Measurements from ENCODE around the gene CCDC70. TPM values are rescaled to one million over a fixed set of nuclear protein-coding genes. Genes with fewer than 3 reads are reported as not detected.

Gene CCDC70
- total RNA-seq, 1 donor from 2014 or later: not detected

- Histone ChIP-seq H3K79me2 (ENCODE audit: insufficient read depth, low read length) (no peaks in the 10 kb centered on the region), H4K20me1 (ENCODE audit: insufficient read depth, low read length) (no peaks in the 10 kb centered on the region), H3K27me3 (ENCODE audit: insufficient read depth, low read length) (peaks cover 17% of the 10 kb centered on the region), H3K4me2 (ENCODE audit: low read length) (no peak overlapping the region), H3K36me3 (ENCODE audit: insufficient read depth, low read length) (no peaks in the 10 kb centered on the region), H3K9me3 (ENCODE audit: insufficient read depth, low read depth, low read length) (no peaks in the 10 kb centered on the region), H3K9ac (ENCODE audit: low read length) (no peak overlapping the region), H3K4me1 (ENCODE audit: insufficient read depth, low read length) (peaks cover 11% of the 10 kb centered on the region), H3K27ac (ENCODE audit: low read depth, low read length) (no peak overlapping the region), H3K4me3 (ENCODE audit: insufficient read depth, low read depth, low read length) (no peak overlapping the region), H2AFZ (ENCODE audit: low read depth, low read length) (no peak overlapping the region)
- Mint-ChIP-seq H3K27me3 (ENCODE audit: low read depth, unreplicated experiment) (peaks cover under 1% of the 10 kb centered on the region), H3K27ac (ENCODE audit: unreplicated experiment) (no peak overlapping the region), H3K4me1 (ENCODE audit: low read depth, unreplicated experiment) (peaks cover 9% of the 10 kb centered on the region), H3K4me3 (ENCODE audit: unreplicated experiment) (no peak overlapping the region), H3K9me3 (ENCODE audit: unreplicated experiment) (no peaks in the 10 kb centered on the region), H3K36me3 (ENCODE audit: low read depth, unreplicated experiment) (no peaks in the 10 kb centered on the region)
- FAIRE-seq (no peak), DNase-seq (ENCODE audit: low read depth) (no peak)
- no peak for TF ChIP-seq EZH2 (IDR thresholded peaks at IDR 0.05; ENCODE audit: insufficient read depth, low read length)
- TF ChIP-seq CTCF (IDR thresholded peaks at IDR 0.05; ENCODE audit: insufficient read depth, low read depth, low read length): no peak
Measured at GRCh38 chr13:51839711-51840540, 21.8 kb upstream of the CCDC70 start.

- DNase-seq (ENCODE audit: low read depth) (no peak), FAIRE-seq (no peak)
- H3K9ac ChIP-seq (ENCODE audit: low read length): no peak overlapping the region
- no peak overlapping the region for H2AFZ ChIP-seq (ENCODE audit: low read depth, low read length)
- no peaks in the 10 kb centered on the region for H3K27me3 Mint-ChIP-seq (ENCODE audit: low read depth, unreplicated experiment)
- H3K36me3 ChIP-seq (ENCODE audit: insufficient read depth, low read length): no peaks in the 10 kb centered on the region
- H4K20me1 ChIP-seq (ENCODE audit: insufficient read depth, low read length): no peaks in the 10 kb centered on the region
- H3K4me2 ChIP-seq (ENCODE audit: low read length): no peak overlapping the region
- H3K4me1 Mint-ChIP-seq (ENCODE audit: low read depth, unreplicated experiment): peaks cover 14% of the 10 kb centered on the region
- TF ChIP-seq EZH2 (IDR thresholded peaks at IDR 0.05; ENCODE audit: insufficient read depth, low read length) (no peak), CTCF (IDR thresholded peaks at IDR 0.05; ENCODE audit: insufficient read depth, low read depth, low read length) (no peak)
- no peaks in the 10 kb centered on the region for H3K9me3 Mint-ChIP-seq (ENCODE audit: unreplicated experiment)
- H3K4me1 ChIP-seq (ENCODE audit: insufficient read depth, low read length): peaks cover 16% of the 10 kb centered on the region
- H3K79me2 ChIP-seq (ENCODE audit: insufficient read depth, low read length): no peaks in the 10 kb centered on the region
- H3K36me3 Mint-ChIP-seq (ENCODE audit: low read depth, unreplicated experiment): no peaks in the 10 kb centered on the region
- H3K9me3 ChIP-seq (ENCODE audit: insufficient read depth, low read depth, low read length): no peaks in the 10 kb centered on the region
- H3K27ac Mint-ChIP-seq (ENCODE audit: unreplicated experiment): no peak overlapping the region
- no peak overlapping the region for H3K4me3 ChIP-seq (ENCODE audit: insufficient read depth, low read depth, low read length)
- H3K27me3 ChIP-seq (ENCODE audit: insufficient read depth, low read length): peaks cover 17% of the 10 kb centered on the region
- no peak overlapping the region for H3K4me3 Mint-ChIP-seq (ENCODE audit: unreplicated experiment)
- H3K27ac ChIP-seq (ENCODE audit: low read depth, low read length): no peak overlapping the region
Measured at GRCh38 chr13:51840917-51841316, 20.9 kb upstream of the CCDC70 start.

DNA sequence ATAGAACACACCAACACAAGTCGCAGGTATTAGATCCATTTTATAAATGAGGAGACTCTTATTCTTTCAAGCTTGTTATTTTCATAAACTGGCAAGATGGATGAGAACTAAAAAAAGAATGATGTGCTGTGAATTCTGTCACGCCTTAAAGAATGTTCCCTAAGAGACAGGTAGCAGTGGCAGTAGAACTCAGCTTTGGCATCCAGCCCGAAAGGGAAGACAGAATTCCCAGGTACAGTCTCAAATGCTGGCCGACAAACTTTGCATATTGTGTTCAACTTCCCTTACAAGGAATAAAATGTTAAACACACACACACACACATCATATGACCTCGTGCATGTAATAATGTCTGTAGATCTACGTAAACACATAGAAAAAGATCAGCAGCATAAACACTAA, 20.0 kb upstream of the CCDC70 start:
- Mint-ChIP-seq H3K27me3 (ENCODE audit: low read depth, unreplicated experiment) (no peaks in the 10 kb centered on the region), H3K4me1 (ENCODE audit: low read depth, unreplicated experiment) (peaks cover 14% of the 10 kb centered on the region), H3K27ac (ENCODE audit: unreplicated experiment) (no peak overlapping the region), H3K4me3 (ENCODE audit: unreplicated experiment) (no peak overlapping the region), H3K36me3 (ENCODE audit: low read depth, unreplicated experiment) (no peaks in the 10 kb centered on the region), H3K9me3 (ENCODE audit: unreplicated experiment) (no peaks in the 10 kb centered on the region)
- H3K27me3 ChIP-seq (ENCODE audit: insufficient read depth, low read length): peaks cover 17% of the 10 kb centered on the region
- H3K9ac ChIP-seq (ENCODE audit: low read length): no peak overlapping the region
- no peak overlapping the region for H3K4me3 ChIP-seq (ENCODE audit: insufficient read depth, low read depth, low read length)
- H3K36me3 ChIP-seq (ENCODE audit: insufficient read depth, low read length): no peaks in the 10 kb centered on the region
- peaks cover 16% of the 10 kb centered on the region for H3K4me1 ChIP-seq (ENCODE audit: insufficient read depth, low read length)
- DNase-seq (ENCODE audit: low read depth) (no peak), FAIRE-seq (no peak)
- H3K4me2 ChIP-seq (ENCODE audit: low read length): no peak overlapping the region
- H4K20me1 ChIP-seq (ENCODE audit: insufficient read depth, low read length): no peaks in the 10 kb centered on the region
- H3K9me3 ChIP-seq (ENCODE audit: insufficient read depth, low read depth, low read length): no peaks in the 10 kb centered on the region
- TF ChIP-seq CTCF (IDR thresholded peaks at IDR 0.05; ENCODE audit: insufficient read depth, low read depth, low read length) (no peak), EZH2 (IDR thresholded peaks at IDR 0.05; ENCODE audit: insufficient read depth, low read length) (no peak)
- no peaks in the 10 kb centered on the region for H3K79me2 ChIP-seq (ENCODE audit: insufficient read depth, low read length)
- H2AFZ ChIP-seq (ENCODE audit: low read depth, low read length): no peak overlapping the region
- no peak overlapping the region for H3K27ac ChIP-seq (ENCODE audit: low read depth, low read length)

Measured in astrocyte (in vitro differentiated cells and primary cell).